IMR-90 (cell line): ENCODE data around the gene CYB5R3.

Source experiments
- CHD1 ChIP-seq: IDR thresholded peaks from 2 replicates; pipeline ENCODE4 v1.6.1; 2012; ENCODE audit warnings: low read depth, low read length, improper control_type of control experiment
- CTCF ChIP-seq: conservative IDR thresholded peaks from 2 replicates; pipeline ENCODE4 v1.5.1; 2012; ENCODE audit warnings: mild to moderate bottlenecking, low read depth, low read length, improper control_type of control experiment
- USF2 ChIP-seq: fragments of 150-350 bp; IDR thresholded peaks from 2 replicates; pipeline ENCODE4 v1.6.1; 2017; ENCODE audit warnings: mild to moderate bottlenecking, antibody characterized with exemption, low read length, low read depth

DNA sequence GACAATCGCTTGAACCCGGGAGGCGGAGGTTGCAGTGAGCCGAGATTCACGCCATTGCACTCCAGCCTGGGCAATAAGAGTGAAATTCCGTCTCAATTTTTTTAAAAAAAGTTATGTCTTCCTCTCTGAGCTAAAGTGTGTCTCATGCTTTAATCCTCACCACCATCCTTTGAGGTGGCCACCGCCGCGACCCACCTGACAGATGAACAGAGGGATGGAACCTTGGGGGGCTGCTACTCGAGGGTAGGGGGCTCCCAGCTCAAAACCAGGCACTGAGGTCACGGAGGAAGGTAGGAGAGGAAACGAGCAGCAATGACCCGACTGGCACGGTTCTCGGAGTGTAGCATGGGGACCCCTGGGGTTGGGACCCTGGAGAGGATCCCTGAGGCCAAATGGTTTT is 23.8 kb downstream of the CYB5R3 start:
- TF ChIP-seq CTCF (no peak), USF2 (no peak), CHD1 (no peak)
